Transverse colon (tissue), 4 donors: ENCODE results near the gene INSL3. TPM values are rescaled to one million over a fixed set of nuclear protein-coding genes. Genes with fewer than 3 reads are reported as not detected.
A peak's percentile ranks its signal among the peaks of the same experiment; 100 is the strongest.

Experiments used
- DNase-seq: peaks from one replicate; pipeline ENCODE4 v3.0.0-alpha.2; 2019
- H3K27ac ChIP-seq, 4 donors: fragments of 200-600 bp; sonication (generic); 2 replicates each; pipeline ENCODE4 v1.5.1; 2016 to 2018; ENCODE audit warnings: inconsistent platforms in 4 of 4
- H3K27me3 ChIP-seq: fragments of 200-600 bp; sonication (generic); 2 replicates; pipeline ENCODE4 v1.5.1; 2017; ENCODE audit warnings: inconsistent platforms
- H3K36me3 ChIP-seq, 4 donors: fragments of 200-600 bp; sonication (generic); 2 replicates each; pipeline ENCODE4 v1.5.1; 2017 to 2019; ENCODE audit warnings: inconsistent platforms in 4 of 4
- H3K4me1 ChIP-seq, 4 donors: fragments of 200-600 bp; sonication (generic); 2 replicates each; pipeline ENCODE4 v1.5.1; 2017 to 2020; ENCODE audit warnings: inconsistent platforms in 4 of 4
- H3K4me3 ChIP-seq, 4 donors: fragments of 200-600 bp; sonication (generic); 1 replicate in 1 of 4; 2 replicates in 3 of 4; pipeline versions ENCODE4 v1.5.1 to v1.6.1; 2017 to 2019; ENCODE audit warnings: inconsistent platforms in 4 of 4
- H3K9me3 ChIP-seq, 2 donors: fragments of 200-600 bp; sonication (generic); 2 replicates each; pipeline ENCODE4 v1.5.1; 2017 to 2019; ENCODE audit warnings: inconsistent platforms in 2 of 2
- CTCF ChIP-seq, 5 experiments: fragments of 200-600 bp in 3 of 5; fragments of 450-650 bp in 2 of 5; sonication (generic) in 3 of 5; IDR thresholded peaks; 1 replicate in 2 of 5; 2 replicates in 3 of 5; pipeline ENCODE4 v1.5.1; 2016 to 2017; ENCODE audit warnings: antibody characterized with exemption in 5 of 5, inconsistent platforms in 3 of 5, mild to moderate bottlenecking in 2 of 5, moderate library complexity in 1 of 5
- EP300 ChIP-seq: sonication (generic); formaldehyde crosslinking; IDR thresholded peaks from one replicate; pipeline ENCODE4 v1.6.1; 2017; ENCODE audit warnings: antibody characterized with exemption, low read depth
- POLR2A ChIP-seq: fragments of 450-650 bp; IDR thresholded peaks from one replicate; pipeline ENCODE4 v1.6.1; 2016; ENCODE audit warnings: antibody characterized with exemption, mild to moderate bottlenecking, moderate library complexity
- POLR2AphosphoS5 ChIP-seq, 3 donors: sonication (generic); formaldehyde crosslinking; IDR thresholded peaks; one replicate each; pipeline ENCODE4 v1.6.1; 2016; ENCODE audit warnings: antibody characterized with exemption in 3 of 3
- WGBS, 2 donors: methylation state at CpG; one replicate each; pipeline ENCODE4 v1.1.5; 2018; ENCODE audit warnings: low coverage in 1 of 2; 5-methylcytosine and 5-hydroxymethylcytosine counted together
- in situ Hi-C, 4 donors: fragments of 200-750 bp; cut with MboI; loops; one replicate each; pipeline versions ENCODE4 v1.15.0 to v1.15.1; 2017; ENCODE audit warnings: low sequenced_read_pairs in 3 of 4, low pct_ligation_motif_present in 1 of 4, low pct_unique_long_range_greater_than_20kb in 1 of 4
- intact Hi-C: fragments of 100-400 bp; cut with DNase I; formaldehyde crosslinking; loops from one replicate; pipeline ENCODE4 v1.15.1; 2023; ENCODE audit warnings: low total_unique reads
- total RNA-seq, 4 donors: library from RNA; depleted of rRNA; stranded (reverse); fragments of >200 nt; gene quantifications; one replicate each; pipeline ENCODE4 v1.1.0, GENCODE V29; 2016

Gene INSL3
- total RNA-seq, 4 donors from 2014 or later, result not detected

GRCh38 chr19:17843292-17843827 is 22.0 kb upstream of the INSL3 start:
- intact Hi-C loops, result no loop called here
- peaks cover 53% of the 10 kb centered on the region for H3K27me3 ChIP-seq
- no peaks in the 10 kb centered on the region for H3K36me3 ChIP-seq
- 79 to 88% methylated on average over 2 to 8 of the region's 9 CpGs for WGBS, 2 donors
- in situ Hi-C loops, result no loop called here
- no peak overlapping the region for H3K4me3 ChIP-seq
- H3K4me1 ChIP-seq, result peaks cover 0 to 32% (median 18%) of the 10 kb centered on the region in 4 donors
- H3K9me3 ChIP-seq, result no peaks in the 10 kb centered on the region
- no peak overlapping the region for H3K27ac ChIP-seq
- no peak for TF ChIP-seq POLR2A
- TF ChIP-seq POLR2AphosphoS5 (IDR thresholded peaks at IDR 0.05), result no peak
- no peak for TF ChIP-seq CTCF (IDR thresholded peaks at IDR 0.05)
- TF ChIP-seq EP300, result no peak
- no peak for DNase-seq

GRCh38 chr19:17842663-17843291 is 21.5 kb upstream of the INSL3 start:
- Histone ChIP-seq H3K9me3 (no peaks in the 10 kb centered on the region), H3K36me3 (no peaks in the 10 kb centered on the region), H3K4me1 (peaks cover 0 to 26% (median 16%) of the 10 kb centered on the region in 4 donors), H3K27ac (no peak overlapping the region), H3K27me3 (peaks cover 52% of the 10 kb centered on the region), H3K4me3 (peak overlapping the region in 1 of 4 donors; percentile 20)
- in situ Hi-C loops, result no loop called here
- intact Hi-C loops, result no loop called here
- WGBS, 2 donors, result 97% methylated on average over 11 of the region's 20 CpGs; no CpG with 5 or more reads in 1 of the 2 donors
- TF ChIP-seq POLR2AphosphoS5 (IDR thresholded peaks at IDR 0.05) (no peak), POLR2A (no peak), EP300 (no peak), CTCF (IDR thresholded peaks at IDR 0.05) (no peak)
- no peak for DNase-seq

GRCh38 chr19:17841810-17842662 is 20.7 kb upstream of the INSL3 start:
- peaks cover 0 to 21% (median 13%) of the 10 kb centered on the region in 4 donors for H3K4me1 ChIP-seq
- DNase-seq, result peak; percentile 80
- no peak overlapping the region for H3K27ac ChIP-seq
- intact Hi-C loops (no loop called here), in situ Hi-C loops (no loop called here)
- peaks cover 44% of the 10 kb centered on the region for H3K27me3 ChIP-seq
- no peaks in the 10 kb centered on the region for H3K36me3 ChIP-seq
- TF ChIP-seq POLR2AphosphoS5 (IDR thresholded peaks at IDR 0.05) (no peak), EP300 (no peak)
- no peaks in the 10 kb centered on the region for H3K9me3 ChIP-seq
- WGBS, 2 donors, result 8 to 47% methylated on average over 5 to 55 of the region's 56 CpGs
- peak overlapping the region in 2 of 4 donors; percentile 17 to 20 for H3K4me3 ChIP-seq

- Histone ChIP-seq H3K36me3 (no peaks in the 10 kb centered on the region), H3K27ac (no peak overlapping the region), H3K4me1 (peaks cover 0 to 15% (median 13%) of the 10 kb centered on the region in 4 donors), H3K27me3 (peaks cover 38% of the 10 kb centered on the region), H3K4me3 (peak overlapping the region in 2 of 4 donors; percentile 17 to 20), H3K9me3 (no peaks in the 10 kb centered on the region)
- TF ChIP-seq POLR2A (no peak), POLR2AphosphoS5 (IDR thresholded peaks at IDR 0.05) (no peak), EP300 (no peak)
- in situ Hi-C loops, result no loop called here
- 28% methylated on average over 18 of the region's 30 CpGs; no CpG with 5 or more reads in 1 of the 2 donors for WGBS, 2 donors
- DNase-seq, result no peak
- intact Hi-C loops, result no loop called here
Measured at GRCh38 chr19:17841371-17841809, 20.1 kb upstream of the INSL3 start.

GRCh38 chr19:17840019-17840418 is 18.7 kb upstream of the INSL3 start:
- DNase-seq, result no peak
- peaks cover 0 to 15% (median 13%) of the 10 kb centered on the region in 4 donors for H3K4me1 ChIP-seq
- 86 to 87% methylated on average over 4 to 6 of the region's 6 CpGs for WGBS, 2 donors
- H3K4me3 ChIP-seq, result no peak overlapping the region
- H3K27ac ChIP-seq, result no peak overlapping the region
- intact Hi-C loops, result no loop called here
- H3K36me3 ChIP-seq, result no peaks in the 10 kb centered on the region
- TF ChIP-seq EP300 (no peak), POLR2AphosphoS5 (IDR thresholded peaks at IDR 0.05) (no peak), CTCF (IDR thresholded peaks at IDR 0.05) (no peak), POLR2A (no peak)
- H3K9me3 ChIP-seq, result no peaks in the 10 kb centered on the region
- in situ Hi-C loops, result no loop called here
- H3K27me3 ChIP-seq, result peaks cover 37% of the 10 kb centered on the region
